ENCODE measurements around the gene TRIM34.
"Not testable (repeated sequence)": the region's sequence is repeated elsewhere in the genome, so short reads cannot be mapped to it uniquely, and the experiment has no call there.

The TRIM34 gene

GRCh38 chr11:5624489-5625279 lies at the start of gene TRIM34:
TSS of gene TRIM34 (plus strand) at chr11:5625001. CDS start at chr11:5632332, 7,331 bp downstream.
- peak; percentile 13 for DNase-seq (ENCODE audit: low read depth)

GRCh38 chr11:5575152-5575551 lies 49.6 kb upstream of the TRIM34 start:
- DNase-seq (ENCODE audit: low read depth): no peak

- DNase-seq (ENCODE audit: low read depth): no peak
Observed at GRCh38 chr11:5577101-5577500, 47.7 kb upstream of the TRIM34 start.

GRCh38 chr11:5580577-5580976 lies 44.2 kb upstream of the TRIM34 start, which contains the start of gene OR52B6:
TSS of gene OR52B6 (plus strand) at chr11:5580877. CDS start at chr11:5580877, 0 bp downstream.
- no peak for DNase-seq (ENCODE audit: low read depth)

- no peak for DNase-seq (ENCODE audit: low read depth)
Observed at GRCh38 chr11:5581014-5581413, 43.8 kb upstream of the TRIM34 start.

- not testable (repeated sequence) for DNase-seq (ENCODE audit: low read depth)
Observed at GRCh38 chr11:5584458-5584857, 40.3 kb upstream of the TRIM34 start.

- DNase-seq (ENCODE audit: low read depth): not testable (repeated sequence)
Observed at GRCh38 chr11:5589906-5590305, 34.9 kb upstream of the TRIM34 start.

GRCh38 chr11:5591613-5592012 lies 33.2 kb upstream of the TRIM34 start:
- DNase-seq (ENCODE audit: low read depth): no peak

GRCh38 chr11:5592615-5593014 lies 32.2 kb upstream of the TRIM34 start:
- DNase-seq (ENCODE audit: low read depth): no peak

GRCh38 chr11:5593146-5593545 lies 31.7 kb upstream of the TRIM34 start:
- no peak for DNase-seq (ENCODE audit: low read depth)

- no peak for DNase-seq (ENCODE audit: low read depth)
Observed at GRCh38 chr11:5596607-5597201, 28.1 kb upstream of the TRIM34 start, which contains the start of gene TRIM6. TSS of gene TRIM6 (plus strand) at chr11:5596637. CDS start at chr11:5596898, 261 bp downstream.

GRCh38 chr11:5597953-5598352 lies 26.8 kb upstream of the TRIM34 start:
- no peak for DNase-seq (ENCODE audit: low read depth)

GRCh38 chr11:5600374-5600851 lies 24.4 kb upstream of the TRIM34 start:
- peak; percentile 72 for DNase-seq (ENCODE audit: low read depth)

- DNase-seq (ENCODE audit: low read depth): not testable (repeated sequence)
Observed at GRCh38 chr11:5602791-5603190, 22.0 kb upstream of the TRIM34 start.

- no peak for DNase-seq (ENCODE audit: low read depth)
Observed at GRCh38 chr11:5603326-5603725, 21.5 kb upstream of the TRIM34 start.

GRCh38 chr11:5604896-5605295 lies 19.9 kb upstream of the TRIM34 start:
- DNase-seq (ENCODE audit: low read depth): no peak

- DNase-seq (ENCODE audit: low read depth): peak; percentile 59
Observed at GRCh38 chr11:5605849-5606248, 19.0 kb upstream of the TRIM34 start.

GRCh38 chr11:5608808-5609207 lies 16.0 kb upstream of the TRIM34 start:
- DNase-seq (ENCODE audit: low read depth): no peak

GRCh38 chr11:5610446-5610845 lies 14.4 kb upstream of the TRIM34 start:
- DNase-seq (ENCODE audit: low read depth): no peak

GRCh38 chr11:5611627-5612026 lies 13.2 kb upstream of the TRIM34 start:
- DNase-seq (ENCODE audit: low read depth): no peak

GRCh38 chr11:5618807-5619206 lies 6.0 kb upstream of the TRIM34 start:
- DNase-seq (ENCODE audit: low read depth): no peak

GRCh38 chr11:5620651-5621521 lies 3.9 kb upstream of the TRIM34 start:
- DNase-seq (ENCODE audit: low read depth): peak; percentile 57
